Stimulated activated CD8-positive, alpha-beta memory T cell treated with anti-CD3 and anti-CD28 coated beads, Interleukin-12 subunit alpha, Interleukin-12 subunit beta, amount 100 ng/mL, for 1 hour (primary cell): Measurements from ENCODE around the gene PUS10.
"Not testable (repeated sequence)": the region's sequence is repeated elsewhere in the genome, so short reads cannot be mapped to it uniquely, and the experiment has no call there.

Experiments used
- DNase-seq: peaks from one replicate; pipeline ENCODE4 v3.0.0-alpha.2; 2020; ENCODE audit warnings: low read depth

The PUS10 gene

DNA sequence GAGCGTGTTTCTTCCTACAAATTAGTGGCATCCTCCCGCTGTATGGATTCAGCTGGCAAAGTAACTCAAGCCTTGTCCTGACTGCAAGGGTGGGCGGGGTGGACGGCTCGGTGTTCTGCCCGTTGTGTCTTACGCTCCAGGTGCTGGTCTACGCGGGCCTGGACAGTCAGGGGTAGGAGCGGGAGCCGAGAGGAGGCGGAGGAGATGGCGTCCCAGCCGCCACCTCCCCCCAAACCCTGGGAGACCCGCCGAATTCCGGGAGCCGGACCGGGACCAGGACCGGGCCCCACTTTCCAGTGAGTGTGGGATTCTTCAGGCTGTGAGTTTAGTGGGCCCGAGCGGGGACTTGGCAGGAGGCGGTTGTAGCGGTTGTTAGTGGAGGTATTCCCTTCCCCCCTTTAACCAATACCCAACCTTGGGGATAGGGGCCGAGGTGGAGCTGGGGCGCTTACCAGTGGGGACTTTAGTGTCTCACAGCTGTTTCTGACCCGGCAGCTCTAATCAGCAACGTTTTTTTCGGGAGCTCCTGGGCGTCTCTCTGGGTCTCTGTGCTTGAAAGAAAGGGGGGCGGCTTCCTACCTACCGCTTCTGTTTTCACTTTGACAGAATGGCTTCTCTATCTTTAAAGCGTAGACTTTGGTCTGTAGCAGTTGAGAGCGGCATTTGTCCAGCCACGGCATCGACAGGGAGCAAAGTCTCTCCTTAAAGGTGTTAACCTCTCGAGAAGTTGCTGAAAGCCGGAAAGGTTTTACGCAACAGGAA lies at the start of gene PUS10, which contains the start of gene PEX13:
TSS of gene PUS10 (minus strand) at position 700 of the 762 bp plus-strand sequence. CDS start 6,365 bp downstream, outside the sequence.
TSS of gene PEX13 (plus strand) at position 165 of the 762 bp plus-strand sequence. CDS start at position 205, 40 bp downstream.
- DNase-seq, result peak; percentile 35

DNA sequence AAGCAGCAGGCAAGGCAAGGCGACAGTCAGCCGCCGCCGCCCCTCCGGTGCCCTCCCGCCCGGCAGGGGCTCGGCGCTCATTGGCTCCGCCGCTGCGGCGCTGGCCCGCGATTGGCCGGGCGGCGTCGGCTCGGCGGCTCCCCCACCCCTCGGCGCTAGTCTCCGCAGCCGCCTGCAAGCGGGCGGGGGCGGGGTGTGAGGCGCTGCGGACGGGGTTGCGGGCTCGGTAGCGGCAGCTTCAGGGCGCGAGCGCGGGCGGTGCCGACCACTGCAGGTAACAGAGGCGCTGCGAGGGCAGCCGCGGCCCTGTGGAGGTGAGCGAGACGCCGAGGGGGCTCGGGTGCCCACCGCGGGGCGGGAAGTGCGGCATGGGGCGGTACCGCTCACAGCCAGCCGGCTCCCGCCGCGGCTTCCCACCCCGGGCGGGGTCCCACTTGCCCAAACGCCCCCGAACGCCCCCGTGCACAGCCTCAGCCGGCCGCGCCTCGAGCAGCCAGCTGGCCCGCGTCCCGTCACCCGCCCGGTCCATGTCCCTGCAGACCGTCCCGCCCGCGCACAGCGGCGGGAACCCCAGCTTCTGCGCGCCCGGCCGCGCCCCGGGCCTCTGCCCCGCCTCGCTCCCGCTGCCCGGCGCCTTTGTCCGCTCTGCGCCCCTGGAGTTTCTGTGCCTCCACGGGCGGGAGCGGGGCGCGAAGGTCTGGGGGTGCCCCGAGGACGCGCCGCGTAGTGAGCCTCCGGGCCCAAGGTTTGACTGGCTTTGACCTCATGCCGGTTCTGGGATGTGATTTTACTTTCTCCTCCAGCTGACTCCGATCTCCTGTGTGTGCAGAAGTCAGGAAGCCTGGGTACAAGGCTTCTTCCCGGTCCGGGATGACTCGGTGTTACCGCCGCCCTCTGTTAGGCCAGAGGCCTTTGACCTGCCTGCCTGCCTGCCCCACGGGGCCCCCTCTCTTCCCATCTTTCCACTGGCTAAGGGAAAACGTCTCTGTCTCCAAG lies 48.0 kb upstream of the PUS10 start, which contains the start of gene SANBR:
TSS of gene SANBR (plus strand) at position 158 of the 996 bp plus-strand sequence. CDS start 4,480 bp downstream, outside the sequence.
- peak; percentile 62 for DNase-seq

- DNase-seq, result no peak
Measured at GRCh38 chr2:61059382-61059781, 41.3 kb upstream of the PUS10 start.

GRCh38 chr2:61057562-61057961 lies 39.5 kb upstream of the PUS10 start:
- no peak for DNase-seq

DNA sequence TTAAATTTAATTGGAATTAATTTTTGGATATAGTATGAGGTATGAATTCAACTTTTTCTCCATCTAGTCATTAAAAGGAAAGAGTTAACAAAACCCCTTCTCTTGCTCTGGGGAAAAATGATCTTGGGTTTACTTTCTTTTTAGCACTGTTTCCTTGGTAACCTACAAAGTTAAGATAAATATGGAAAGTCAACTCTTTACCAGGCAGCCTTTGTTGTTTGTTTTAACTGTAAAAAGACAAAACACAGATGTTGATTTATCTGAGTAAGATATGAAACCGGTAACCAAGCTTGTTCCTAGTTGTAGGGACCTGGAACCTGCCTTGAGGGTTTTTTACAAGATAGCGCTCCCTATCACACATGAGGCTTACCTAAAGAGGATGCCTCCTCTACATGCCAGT lies 37.5 kb upstream of the PUS10 start:
- DNase-seq, result no peak

- DNase-seq, result no peak
Measured at GRCh38 chr2:61045999-61046398, 27.9 kb upstream of the PUS10 start.

DNA sequence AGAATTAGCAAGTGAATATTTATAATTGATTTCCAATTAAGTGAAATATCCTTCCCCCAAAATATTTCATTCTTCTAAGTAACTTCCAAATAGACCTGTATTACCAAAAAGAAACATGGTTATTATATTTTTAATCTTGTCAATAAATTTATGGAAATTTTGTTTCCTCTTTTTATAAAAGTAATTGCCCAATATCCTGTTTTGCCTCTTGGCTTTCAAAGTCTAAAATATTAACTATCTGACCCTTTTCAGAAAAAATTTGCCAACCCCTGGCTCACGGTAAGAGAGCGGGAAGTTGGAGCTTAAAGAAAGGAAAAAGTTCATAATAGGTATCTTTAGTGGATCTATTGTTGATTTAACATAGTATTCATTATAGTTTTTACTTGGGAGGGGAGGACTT lies 27.2 kb upstream of the PUS10 start:
- DNase-seq, result no peak

DNA sequence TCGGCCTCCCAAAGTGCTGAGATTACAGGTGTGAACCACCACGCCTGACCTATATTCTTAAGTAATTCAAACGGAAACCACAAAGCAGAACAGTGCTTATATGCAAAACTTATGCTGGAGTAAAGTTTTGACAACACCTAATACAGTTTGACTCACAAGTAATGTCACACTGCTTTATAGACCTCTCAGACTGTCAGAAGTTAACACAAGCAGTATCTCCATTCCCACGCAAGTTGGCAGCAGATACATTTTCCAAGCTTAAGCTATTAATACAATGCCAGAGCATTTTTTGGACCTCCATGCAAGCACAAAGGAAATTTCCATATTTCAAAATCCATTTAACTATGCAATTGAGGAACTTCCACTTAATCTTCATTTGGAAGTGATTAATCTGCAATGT lies 26.6 kb upstream of the PUS10 start:
- no peak for DNase-seq

GRCh38 chr2:61042807-61043206 lies 24.8 kb upstream of the PUS10 start:
- no peak for DNase-seq

DNA sequence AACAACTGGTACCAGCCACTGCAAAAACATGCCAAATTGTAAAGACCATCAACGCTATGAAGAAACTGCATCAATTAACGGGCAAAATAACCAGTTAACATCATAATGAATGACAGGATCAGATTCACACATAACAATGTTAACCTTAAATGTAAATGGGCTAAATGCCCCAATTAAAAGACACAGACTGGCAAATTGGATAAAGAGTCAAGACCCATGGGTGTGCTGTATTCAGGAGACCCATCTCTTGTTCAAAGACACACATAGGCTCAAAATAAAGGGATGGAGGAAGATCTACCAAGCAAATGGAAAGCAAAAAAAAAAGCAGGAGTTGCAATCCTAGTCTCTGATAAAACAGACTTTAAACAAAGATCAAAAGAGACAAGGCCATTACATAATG lies 18.6 kb upstream of the PUS10 start:
- not testable (repeated sequence) for DNase-seq

DNA sequence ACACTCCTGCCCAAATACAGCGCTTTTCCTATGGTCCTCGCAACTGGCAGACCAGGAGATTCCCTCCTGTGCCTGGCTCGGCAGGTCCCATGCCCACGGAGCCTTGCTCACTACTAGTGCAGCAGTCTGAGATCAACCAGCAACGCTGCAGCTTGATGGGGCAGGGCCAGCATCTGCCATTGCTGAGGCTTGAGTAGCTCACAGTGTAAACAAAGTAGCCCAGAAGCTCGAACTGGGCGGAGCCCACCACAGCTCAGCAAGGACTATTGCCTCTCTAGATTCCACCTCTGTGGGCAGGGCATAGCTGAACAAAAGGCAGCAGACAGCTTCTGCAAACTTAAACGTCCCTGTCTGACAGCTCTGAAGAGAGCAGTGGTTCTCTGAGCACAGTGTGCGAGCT lies 16.5 kb upstream of the PUS10 start:
- not testable (repeated sequence) for DNase-seq

GRCh38 chr2:61029533-61029932 lies 11.5 kb upstream of the PUS10 start:
- DNase-seq, result no peak

- DNase-seq, result no peak
Measured at GRCh38 chr2:61023670-61024069, 5.6 kb upstream of the PUS10 start.

- DNase-seq, result no peak
Measured at GRCh38 chr2:61021228-61021660, 3.2 kb upstream of the PUS10 start.

DNA sequence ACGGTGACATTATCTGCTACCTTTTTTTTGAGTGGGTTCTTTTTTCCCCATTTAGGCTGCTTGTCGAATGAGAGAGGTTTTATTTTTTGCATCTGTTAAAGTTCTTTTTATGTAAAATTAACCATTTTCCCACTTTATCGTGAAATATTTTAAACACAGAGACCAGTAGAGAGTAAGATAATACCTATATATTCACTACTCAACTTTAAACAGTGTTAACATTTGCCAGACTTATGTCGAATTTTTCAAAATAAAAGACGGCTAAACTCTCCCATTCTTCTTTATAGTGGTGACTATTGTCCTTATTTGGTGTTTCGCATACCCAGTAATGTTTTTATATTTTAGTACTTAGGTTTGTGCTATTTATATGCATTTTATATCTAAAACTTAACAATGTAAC lies 743 bp upstream of the PUS10 start:
- no peak for DNase-seq

GRCh38 chr2:61018318-61018755 lies 282 bp upstream of the PUS10 start:
- DNase-seq, result no peak

DNA sequence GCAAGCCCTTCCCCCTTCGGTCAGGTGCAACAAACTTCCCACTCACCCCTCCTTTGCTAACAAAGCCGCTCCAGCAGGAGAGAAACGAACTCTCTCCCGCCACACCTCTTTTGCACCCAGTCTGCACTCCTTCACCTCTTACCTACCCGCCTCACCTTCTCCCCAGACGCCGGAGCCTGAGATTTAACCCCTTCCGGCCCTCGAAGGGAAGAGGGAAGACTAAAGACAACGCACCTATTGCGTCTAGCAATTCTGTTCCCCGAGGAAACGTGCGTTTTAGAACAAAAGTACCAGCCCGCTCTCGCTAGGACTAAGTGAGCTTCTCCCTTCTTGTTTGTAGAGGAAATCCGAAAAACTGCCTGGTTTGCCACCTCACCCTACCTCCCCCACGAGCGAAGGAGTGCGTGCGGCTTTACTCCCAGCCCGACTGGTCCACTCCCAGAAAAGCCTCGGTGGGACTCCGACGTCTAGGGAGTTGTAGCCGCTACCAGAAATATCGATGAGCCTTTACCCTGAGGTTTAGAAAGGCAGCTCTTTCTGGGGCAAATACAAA lies 976 bp downstream of the PUS10 start:
- peak; percentile 52 for DNase-seq

DNA sequence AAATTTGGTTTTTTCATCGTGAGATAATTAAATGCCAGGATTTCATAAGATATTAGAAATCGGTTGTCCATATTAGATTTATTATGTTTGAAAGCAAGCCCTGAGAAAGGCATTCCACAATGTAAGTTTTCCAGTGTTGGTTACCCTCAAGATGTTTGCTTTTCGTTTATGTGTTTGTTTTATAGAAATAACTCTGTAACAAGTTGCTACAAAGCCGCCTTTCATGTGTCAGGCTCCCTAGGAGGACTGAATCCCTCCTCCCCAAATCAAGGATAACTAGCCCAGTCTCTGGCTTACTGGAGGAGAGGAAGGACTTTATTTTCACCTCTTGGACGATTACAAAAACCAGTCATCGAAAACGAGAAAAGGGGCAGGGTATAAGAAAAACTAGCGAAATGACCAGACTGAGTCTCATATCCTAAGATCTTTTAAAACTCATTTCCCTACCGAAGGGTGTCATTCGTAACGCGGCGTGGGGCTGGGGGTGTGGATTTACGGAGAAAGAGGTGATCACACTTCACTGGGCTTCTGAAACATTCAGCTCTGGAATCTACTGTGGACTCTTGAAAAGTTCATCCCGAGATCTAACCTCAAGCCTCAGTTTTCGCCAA lies 1.6 kb downstream of the PUS10 start:
- no peak for DNase-seq

DNA sequence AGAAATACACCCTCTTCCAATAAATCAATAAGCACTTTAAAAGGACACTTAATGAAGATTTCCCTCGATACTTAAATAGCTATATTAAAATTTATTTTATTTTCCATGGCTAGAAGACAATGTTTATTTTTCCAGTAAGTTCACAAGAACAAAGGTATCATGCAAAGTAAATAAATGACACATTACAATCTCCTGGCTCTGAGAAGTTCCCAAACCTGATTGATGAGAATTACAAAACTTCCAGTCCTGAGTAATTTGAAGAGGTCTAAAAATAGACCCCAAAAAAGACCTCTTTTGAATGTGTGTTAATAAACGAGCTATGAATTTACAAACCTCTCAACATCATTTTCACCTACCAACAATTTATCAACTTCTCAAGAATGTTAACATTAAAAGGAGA lies 2.1 kb downstream of the PUS10 start:
- no peak for DNase-seq

- DNase-seq, result no peak
Measured at GRCh38 chr2:61014763-61015162, 3.3 kb downstream of the PUS10 start.

DNA sequence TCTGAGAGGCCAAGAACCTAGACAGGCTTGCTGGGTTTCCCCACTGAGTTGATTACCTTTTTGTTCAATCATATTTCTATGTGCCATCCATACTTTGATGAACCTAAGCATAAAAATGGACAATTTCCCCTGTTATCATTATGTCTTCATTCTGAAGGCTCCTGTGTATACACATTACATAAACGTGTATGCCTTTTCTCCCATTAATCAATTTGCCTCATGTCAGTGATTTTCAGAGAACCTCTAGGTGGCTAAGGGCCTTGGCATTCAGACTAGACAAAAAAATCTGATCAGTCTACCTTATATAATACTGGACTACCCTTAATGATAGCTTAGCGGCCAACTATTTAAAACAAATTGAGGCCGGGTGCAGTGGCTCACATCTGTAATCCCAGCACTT lies 4.7 kb downstream of the PUS10 start:
- DNase-seq, result no peak

- not testable (repeated sequence) for DNase-seq
Measured at GRCh38 chr2:61012303-61012702, 5.8 kb downstream of the PUS10 start.
